ENCODE results near the gene CCDC146.
"Not testable (repeated sequence)": the region's sequence is repeated elsewhere in the genome, so short reads cannot be mapped to it uniquely, and the experiment has no call there.

DNA sequence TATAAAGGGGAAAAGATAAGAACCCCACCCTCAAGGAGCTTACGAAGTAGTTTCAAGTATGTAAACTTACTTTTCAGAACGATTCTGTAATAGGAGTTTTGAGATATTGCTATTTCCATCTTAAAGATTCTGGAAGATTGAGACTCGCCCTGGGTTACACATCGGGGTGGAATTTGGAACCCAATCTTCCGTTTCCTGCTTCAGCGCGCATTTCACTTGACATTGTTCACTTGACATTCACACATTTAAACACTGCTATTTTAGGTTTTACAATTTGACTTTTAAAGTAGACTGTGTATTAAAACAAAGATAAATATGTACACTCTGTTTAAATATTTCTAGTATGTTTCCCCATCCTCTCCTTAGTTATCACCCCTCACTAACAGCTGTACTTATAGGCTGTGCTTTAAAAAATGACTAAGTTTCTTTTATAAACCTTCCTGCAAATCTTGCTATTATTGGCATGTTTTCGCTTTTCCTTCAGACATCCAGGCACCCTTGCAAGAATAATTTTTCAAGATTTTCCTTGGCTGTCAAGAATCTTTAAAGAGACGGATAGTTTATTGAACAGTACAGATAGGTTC is 55.0 kb downstream of the CCDC146 start:
- not testable (repeated sequence) for TF ChIP-seq POLR2AphosphoS5 (IDR thresholded peaks at IDR 0.05; ENCODE audit: insufficient read depth in 1 of 2, low read depth in 1 of 2); POLR2A (IDR thresholded peaks at IDR 0.05)
- TF ChIP-seq, protein P1, sequence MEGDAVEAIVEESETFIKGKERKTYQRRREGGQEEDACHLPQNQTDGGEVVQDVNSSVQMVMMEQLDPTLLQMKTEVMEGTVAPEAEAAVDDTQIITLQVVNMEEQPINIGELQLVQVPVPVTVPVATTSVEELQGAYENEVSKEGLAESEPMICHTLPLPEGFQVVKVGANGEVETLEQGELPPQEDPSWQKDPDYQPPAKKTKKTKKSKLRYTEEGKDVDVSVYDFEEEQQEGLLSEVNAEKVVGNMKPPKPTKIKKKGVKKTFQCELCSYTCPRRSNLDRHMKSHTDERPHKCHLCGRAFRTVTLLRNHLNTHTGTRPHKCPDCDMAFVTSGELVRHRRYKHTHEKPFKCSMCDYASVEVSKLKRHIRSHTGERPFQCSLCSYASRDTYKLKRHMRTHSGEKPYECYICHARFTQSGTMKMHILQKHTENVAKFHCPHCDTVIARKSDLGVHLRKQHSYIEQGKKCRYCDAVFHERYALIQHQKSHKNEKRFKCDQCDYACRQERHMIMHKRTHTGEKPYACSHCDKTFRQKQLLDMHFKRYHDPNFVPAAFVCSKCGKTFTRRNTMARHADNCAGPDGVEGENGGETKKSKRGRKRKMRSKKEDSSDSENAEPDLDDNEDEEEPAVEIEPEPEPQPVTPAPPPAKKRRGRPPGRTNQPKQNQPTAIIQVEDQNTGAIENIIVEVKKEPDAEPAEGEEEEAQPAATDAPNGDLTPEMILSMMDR (IDR thresholded peaks at IDR 0.05): not testable (repeated sequence)

Measured in vagina (tissue), 2 donors.